Measurements from ENCODE around the gene SKAP2. TPM values are rescaled to one million over a fixed set of nuclear protein-coding genes. Genes with fewer than 3 reads are reported as not detected.

Gene SKAP2
- total RNA-seq, 1 experiment from 2014 or later: 12.7 TPM

Other genes with a start within 250 kb of the SKAP2 start
- 1.3 and 1.6 TPM in 2 replicates for gene HOXA1, start 231.4 kb upstream of the SKAP2 start, total RNA-seq (2014; rRNA removed; shearing (Covaris generic))
- gene HOXA2, start 238.1 kb upstream of the SKAP2 start, total RNA-seq (2014; rRNA removed; shearing (Covaris generic)): not detected in 2 replicates